H1 (cell line): ENCODE results near the gene ARHGAP24. TPM values are rescaled to one million over a fixed set of nuclear protein-coding genes. Genes with fewer than 3 reads are reported as not detected.

Experiments
- CTCF ChIA-PET: fragments of 300-600 bp; sonication (Branson Sonifier 250); formaldehyde crosslinking; loops from one replicate; lab custom pipeline; 2021; ENCODE audit not compliant: partially characterized antibody; lab: Charles Lee
- POLR2A ChIA-PET: fragments of 300-600 bp; sonication (Branson Sonifier 250); formaldehyde crosslinking; loops from one replicate; lab custom pipeline; 2021; ENCODE audit warnings: inconsistent platforms; ENCODE audit not compliant: partially characterized antibody; lab: Charles Lee
- DNase-seq, 2 experiments: peaks; one replicate each; pipeline versions ENCODE4 v3.0.0 to v3.0.0-alpha.2; 2010 to 2022; ENCODE audit warnings: low spot score in 2 of 2, low read depth in 1 of 2, mixed read lengths in 1 of 2
- FAIRE-seq: peaks from 2 replicates; lab custom pipeline; 2011; peaks lifted over from hg19 to GRCh38; lab: Jason Lieb, UNC
- H2AFZ ChIP-seq: 2 replicates; pipeline ENCODE4 v1.8.1; 2012; ENCODE audit warnings: low read length, inconsistent platforms
- H2AK5ac ChIP-seq: 2 replicates; pipeline ENCODE4 v1.6.1; 2013; ENCODE audit warnings: low read depth, low read length
- H2BK120ac ChIP-seq: replicated peaks from 2 replicates; pipeline ENCODE3; 2013; ENCODE audit warnings: low read depth, low read length, inconsistent platforms
- H2BK12ac ChIP-seq: 2 replicates; pipeline ENCODE4 v1.6.1; 2013; ENCODE audit warnings: low read depth, low read length
- H2BK15ac ChIP-seq: 2 replicates; pipeline ENCODE4 v1.6.1; 2013; ENCODE audit warnings: low read length
- H2BK20ac ChIP-seq: 2 replicates; pipeline ENCODE4 v1.6.1; 2013; ENCODE audit warnings: low read length
- H2BK5ac ChIP-seq: 2 replicates; pipeline ENCODE4 v1.6.1; 2013; ENCODE audit warnings: low read depth, low read length
- H3K14ac ChIP-seq: 2 replicates; pipeline ENCODE4 v1.6.1; 2013; ENCODE audit warnings: inconsistent platforms; ENCODE audit not compliant: insufficient read length
- H3K18ac ChIP-seq: 2 replicates; pipeline ENCODE4 v1.6.1; 2013; ENCODE audit warnings: low read length; ENCODE audit errors: extremely low read depth
- H3K23ac ChIP-seq: 2 replicates; pipeline ENCODE4 v1.6.1; 2013; ENCODE audit warnings: inconsistent platforms; ENCODE audit not compliant: insufficient read length
- H3K23me2 ChIP-seq: 2 replicates; pipeline ENCODE4 v1.6.1; 2013; ENCODE audit warnings: low read depth, low read length
- H3K27ac ChIP-seq: 2 replicates; pipeline ENCODE4 v1.6.1; 2011; ENCODE audit warnings: low read depth, low read length, inconsistent platforms
- H3K27me3 ChIP-seq, 4 experiments: replicated peaks in 1 of 4; 1 replicate in 1 of 4; 2 replicates in 3 of 4; pipeline versions ENCODE4 v1.6.1 to v1.8.1; 2011 to 2013; ENCODE audit warnings: low read length in 3 of 4, mild to moderate bottlenecking in 3 of 4, inconsistent platforms in 2 of 4, mixed read lengths in 2 of 4, moderate library complexity in 1 of 4; ENCODE audit not compliant: control insufficient read depth in 3 of 4, insufficient read depth in 3 of 4; ENCODE audit errors: extremely low read depth in 1 of 4
- H3K36me3 ChIP-seq, 4 experiments: 2 replicates each; pipeline versions ENCODE4 v1.6.1 to v1.8.1; 2011 to 2013; ENCODE audit warnings: mild to moderate bottlenecking in 4 of 4, low read length in 3 of 4, moderate library complexity in 2 of 4, control low read depth in 1 of 4, inconsistent platforms in 1 of 4; ENCODE audit not compliant: insufficient read depth in 4 of 4, control insufficient read depth in 2 of 4
- H3K4ac ChIP-seq: replicated peaks from 2 replicates; pipeline ENCODE3; 2013; ENCODE audit warnings: low read length, low read depth, mixed read lengths, inconsistent platforms; ENCODE audit not compliant: insufficient read length
- H3K4me1 ChIP-seq, 4 experiments: replicated peaks in 1 of 4; 1 replicate in 1 of 4; 2 replicates in 3 of 4; pipeline versions ENCODE4 v1.6.1 to v1.8.1; 2011 to 2013; ENCODE audit warnings: low read length in 3 of 4, inconsistent platforms in 2 of 4, mixed read lengths in 1 of 4; ENCODE audit not compliant: insufficient read depth in 4 of 4, control insufficient read depth in 3 of 4
- H3K4me2 ChIP-seq, 2 experiments: 2 replicates each; pipeline versions ENCODE4 v1.6.1 to v1.8.1; 2011 to 2013; ENCODE audit warnings: low read depth in 2 of 2, low read length in 2 of 2, control low read depth in 1 of 2, inconsistent platforms in 1 of 2, mild to moderate bottlenecking in 1 of 2; ENCODE audit not compliant: insufficient read depth in 1 of 2
- H3K4me3 ChIP-seq, 4 experiments: fragments of 200-600, 300-600 bp in 1 of 4; sonication (generic), shearing (Covaris generic), sonication (Bioruptor Twin) in 1 of 4; 2 replicates each; pipeline versions ENCODE4 v1.5.1 to v1.8.1; 2011 to 2016; ENCODE audit warnings: low read length in 4 of 4, low read depth in 3 of 4, control low read depth in 2 of 4, inconsistent platforms in 2 of 4, mild to moderate bottlenecking in 2 of 4, mixed read lengths in 1 of 4, moderate library complexity in 1 of 4; ENCODE audit not compliant: insufficient read depth in 2 of 4; ENCODE audit errors: extremely low read depth in 1 of 4
- H3K56ac ChIP-seq: replicated peaks from 2 replicates; pipeline ENCODE3; 2013; ENCODE audit warnings: low read depth, mild to moderate bottlenecking, mixed read lengths, low read length, inconsistent platforms; ENCODE audit not compliant: insufficient read length
- H3K79me1 ChIP-seq: 2 replicates; pipeline ENCODE4 v1.6.1; 2013; ENCODE audit warnings: low read depth, low read length, control low read depth
- H3K79me2 ChIP-seq, 2 experiments: 2 replicates each; pipeline versions ENCODE4 v1.6.1 to v1.8.1; 2012 to 2013; ENCODE audit warnings: low read length in 2 of 2, mild to moderate bottlenecking in 2 of 2, inconsistent platforms in 1 of 2; ENCODE audit not compliant: insufficient read depth in 2 of 2, control insufficient read depth in 1 of 2
- H3K9ac ChIP-seq, 4 experiments: replicated peaks in 1 of 4; 1 replicate in 1 of 4; 2 replicates in 3 of 4; pipeline versions ENCODE4 v1.6.1 to v1.8.1; 2011 to 2013; ENCODE audit warnings: low read depth in 3 of 4, low read length in 3 of 4, control low read depth in 2 of 4, mild to moderate bottlenecking in 2 of 4, moderate library complexity in 2 of 4, inconsistent platforms in 1 of 4; ENCODE audit errors: extremely low read depth in 1 of 4
- H3K9me3 ChIP-seq, 2 experiments: 2 replicates each; pipeline versions ENCODE4 v1.6.1 to v1.8.1; 2012 to 2013; ENCODE audit warnings: mild to moderate bottlenecking in 2 of 2, moderate library complexity in 2 of 2, control low read depth in 1 of 2, inconsistent platforms in 1 of 2, low read depth in 1 of 2, low read length in 1 of 2, mixed read lengths in 1 of 2; ENCODE audit not compliant: insufficient read depth in 2 of 2
- H4K20me1 ChIP-seq, 2 experiments: replicated peaks in 1 of 2; 2 replicates each; pipeline versions ENCODE3 to v1.8.1; 2011 to 2013; ENCODE audit warnings: inconsistent platforms in 2 of 2, low read length in 2 of 2, mild to moderate bottlenecking in 1 of 2; ENCODE audit not compliant: insufficient read depth in 2 of 2, control insufficient read depth in 1 of 2
- H4K5ac ChIP-seq: 2 replicates; pipeline ENCODE4 v1.6.1; 2013; ENCODE audit warnings: low read length, low read depth, mixed read lengths, inconsistent platforms; ENCODE audit not compliant: insufficient read length
- H4K8ac ChIP-seq: 2 replicates; pipeline ENCODE4 v1.8.0; 2013; ENCODE audit warnings: mild to moderate bottlenecking, moderate library complexity, low read length, inconsistent platforms; ENCODE audit not compliant: insufficient read depth; ENCODE audit errors: extremely low read depth
- H4K91ac ChIP-seq: replicated peaks from 2 replicates; pipeline ENCODE3; 2013; ENCODE audit warnings: low read length, mixed read lengths, inconsistent platforms; ENCODE audit not compliant: insufficient read length
- ASH2L ChIP-seq: fragments of 200-600, 300-600 bp; sonication (generic); IDR thresholded peaks from one replicate; pipeline ENCODE4 v1.7.1; 2017; ENCODE audit warnings: low read length
- BCL11A ChIP-seq, 2 experiments: IDR thresholded peaks; one replicate each; pipeline ENCODE4 v1.6.1; 2011; ENCODE audit warnings: low read depth in 2 of 2, low read length in 2 of 2, mild to moderate bottlenecking in 2 of 2
- CEBPB ChIP-seq: IDR thresholded peaks from 2 replicates; pipeline ENCODE4 v1.6.1; 2012; ENCODE audit warnings: low read depth, low read length
- CHD2 ChIP-seq: IDR thresholded peaks from 2 replicates; pipeline ENCODE4 v1.6.1; 2012; ENCODE audit warnings: low read length, improper control_type of control experiment
- CREB1 ChIP-seq: IDR thresholded peaks from 2 replicates; pipeline ENCODE4 v1.6.1; 2012; ENCODE audit warnings: inconsistent platforms
- GTF2F1 ChIP-seq: IDR thresholded peaks from 2 replicates; pipeline ENCODE4 v1.6.1; 2012; ENCODE audit warnings: low read depth, low read length, improper control_type of control experiment, borderline replicate concordance
- HDAC2 ChIP-seq, 2 experiments: fragments of 300-600 bp in 1 of 2; sonication (generic) in 1 of 2; IDR thresholded peaks; 2 replicates each; pipeline ENCODE4 v1.6.1; 2011 to 2012; ENCODE audit warnings: low read depth in 2 of 2, low read length in 2 of 2, mild to moderate bottlenecking in 2 of 2, moderate library complexity in 2 of 2, borderline replicate concordance in 1 of 2, inconsistent platforms in 1 of 2
- KDM1A ChIP-seq: fragments of 200-600, 300-600 bp; sonication (generic); IDR thresholded peaks from 2 replicates; pipeline ENCODE4 v1.7.1; 2016; ENCODE audit warnings: mild to moderate bottlenecking, low read length, borderline replicate concordance
- NRF1 ChIP-seq: IDR thresholded peaks from 2 replicates; pipeline ENCODE4 v1.6.1; 2011; ENCODE audit warnings: mild to moderate bottlenecking, low read depth, low read length, improper control_type of control experiment
- RXRA ChIP-seq: IDR thresholded peaks from 2 replicates; pipeline ENCODE4 v1.6.1; 2011; ENCODE audit warnings: low read depth, mild to moderate bottlenecking, low read length, moderate library complexity; ENCODE audit not compliant: insufficient read depth
- SP2 ChIP-seq: IDR thresholded peaks from 2 replicates; pipeline ENCODE4 v1.6.1; 2012; ENCODE audit warnings: mild to moderate bottlenecking, low read length, inconsistent platforms
- USF2 ChIP-seq: IDR thresholded peaks from 2 replicates; pipeline ENCODE4 v1.6.1; 2011; ENCODE audit warnings: low read length, improper control_type of control experiment
- WGBS, 2 experiments: shearing (Covaris generic) in 1 of 2; methylation state at CpG; one replicate each; pipeline versions ENCODE4 v1.1.6 to v1.1.7; 2013 to 2015; ENCODE audit warnings: low lambda C conversion rate in 2 of 2, mixed read lengths in 2 of 2, inconsistent platforms in 1 of 2, low coverage in 1 of 2, missing lambda C conversion rate in 1 of 2; ENCODE audit not compliant: insufficient replicate concordance in 2 of 2, insufficient coverage in 1 of 2, insufficient read length in 1 of 2; ENCODE audit errors: extremely low coverage in 1 of 2, missing lambda C conversion rate in 1 of 2; 5-methylcytosine and 5-hydroxymethylcytosine counted together
- polyA plus RNA-seq, 7 experiments: library from polyadenylated mRNA; depleted of rRNA in 3 of 7; stranded (reverse) in 5 of 7; unstranded in 2 of 7; fragments of >200 nt in 5 of 7; fragments of 200-250 nt in 2 of 7; gene quantifications; 1 replicate in 5 of 7; 2 replicates in 1 of 7; 4 replicates in 1 of 7; pipeline versions ENCODE4 v1.2.1 to v1.2.3, GENCODE V29; 2011 to 2013; ENCODE audit warnings: missing spikeins in 2 of 7, mixed read lengths in 2 of 7
- total RNA-seq: library from RNA; stranded (reverse); fragmentation: NEBNext Ultra II Directional; extraction: Animal tissue kit (Norgen Biotek cat#: 25700); gene quantifications from 2 replicates; pipeline ENCODE4 v1.2.1, GENCODE V29; 2021

ARHGAP24 gene
- total and polyA plus RNA-seq, 2 of the 8 experiments (the other 6 are each of a cell fraction or from before 2014, with no cell fraction given), result 0.08 to 0.50 TPM

GRCh38 chr4:85783483-85783882, 308.5 kb downstream of the ARHGAP24 start:
- H3K18ac ChIP-seq, result no peak overlapping the region
- H2BK15ac ChIP-seq, result no peak overlapping the region
- FAIRE-seq (no peak), DNase-seq (no peak)
- no peak overlapping the region for H2BK20ac ChIP-seq
- no peaks in the 10 kb centered on the region for H4K20me1 ChIP-seq
- no peaks in the 10 kb centered on the region for H3K9me3 ChIP-seq
- no peak overlapping the region for H4K91ac ChIP-seq
- ChIA-PET CTCF (interaction anchor here (2.8 kb wide), 1 partner anchor 13 kb away, joined by 9 read pairs; no protein-coding TSS in a partner anchor), POLR2A (no interaction called here)
- no peak overlapping the region for H2BK5ac ChIP-seq
- H3K9ac ChIP-seq, result no peak overlapping the region
- H3K4ac ChIP-seq, result no peak overlapping the region
- H3K23ac ChIP-seq, result no peak overlapping the region
- no peak overlapping the region for H3K4me2 ChIP-seq
- no peaks in the 10 kb centered on the region for H3K79me2 ChIP-seq
- H3K79me1 ChIP-seq, result no peaks in the 10 kb centered on the region
- no peaks in the 10 kb centered on the region for H3K4me1 ChIP-seq
- no peak overlapping the region for H3K4me3 ChIP-seq
- H3K23me2 ChIP-seq, result no peaks in the 10 kb centered on the region
- no peaks in the 10 kb centered on the region for H3K36me3 ChIP-seq
- H3K27me3 ChIP-seq, result no peaks in the 10 kb centered on the region
- no peak overlapping the region for H2AK5ac ChIP-seq
- no peak overlapping the region for H3K27ac ChIP-seq
- H2BK120ac ChIP-seq, result no peak overlapping the region
- no peak overlapping the region for H3K56ac ChIP-seq
- no peak overlapping the region for H3K14ac ChIP-seq
- H4K5ac ChIP-seq, result no peak overlapping the region
- H2AFZ ChIP-seq, result no peak overlapping the region
- no peak overlapping the region for H4K8ac ChIP-seq
- 100% methylated on average over 2 of the region's 2 CpGs; no CpG with 5 or more reads in 1 of the 2 experiments for WGBS, 2 experiments
- no peak overlapping the region for H2BK12ac ChIP-seq
- TF ChIP-seq USF2, result no peak
- TF ChIP-seq HDAC2 (IDR thresholded peaks at IDR 0.05; ENCODE audit: borderline replicate concordance in 1 of 2, low read depth in 2 of 2, low read length in 2 of 2), result no peak
- no peak for TF ChIP-seq CHD2
- TF ChIP-seq CEBPB, result no peak
- no peak for TF ChIP-seq BCL11A (IDR thresholded peaks at IDR 0.05; ENCODE audit: low read depth in 2 of 2, low read length in 2 of 2)
- no peak for TF ChIP-seq ASH2L
- no peak for TF ChIP-seq NRF1
- no peak for TF ChIP-seq GTF2F1
- TF ChIP-seq SP2, result no peak
- no peak for TF ChIP-seq RXRA
- no peak for TF ChIP-seq KDM1A
- TF ChIP-seq CREB1, result no peak
